Islet precursor cell (in vitro differentiated cells): ENCODE results near the gene ZFYVE27.
A peak's percentile ranks its signal among the peaks of the same experiment; 100 is the strongest.

ENCODE experiments used
- DNase-seq: peaks from one replicate; pipeline ENCODE4 v3.0.0-alpha.2; 2018

ZFYVE27 gene

GRCh38 chr10:97791824-97792721, 55.1 kb downstream of the ZFYVE27 start:
- DNase-seq = peak; percentile 88

- DNase-seq = no peak
Measured at GRCh38 chr10:97795886-97796285, 59.0 kb downstream of the ZFYVE27 start.

GRCh38 chr10:97796651-97797050, 59.7 kb downstream of the ZFYVE27 start:
- no peak for DNase-seq

GRCh38 chr10:97798958-97799610, 62.2 kb downstream of the ZFYVE27 start:
- no peak for DNase-seq

- DNase-seq = no peak
Measured at GRCh38 chr10:97800474-97800873, 63.5 kb downstream of the ZFYVE27 start.

GRCh38 chr10:97801422-97801821, 64.5 kb downstream of the ZFYVE27 start:
- DNase-seq = no peak

- no peak for DNase-seq
Measured at GRCh38 chr10:97805096-97805884, 68.4 kb downstream of the ZFYVE27 start.

GRCh38 chr10:97805949-97806348, 69.0 kb downstream of the ZFYVE27 start:
- no peak for DNase-seq

- no peak for DNase-seq
Measured at GRCh38 chr10:97810446-97810845, 73.5 kb downstream of the ZFYVE27 start.
